DMS79 (cell line): Measurements from ENCODE around the gene CPSF6.
A peak's percentile ranks its signal among the peaks of the same experiment; 100 is the strongest.
"Not testable (repeated sequence)": the region's sequence is repeated elsewhere in the genome, so short reads cannot be mapped to it uniquely, and the experiment has no call there.

Experiments
- DNase-seq: peaks from one replicate; lab custom pipeline; 2025; lab: John Stamatoyannopoulos, UW

CPSF6 gene

GRCh38 chr12:69262264-69262974, 23.1 kb downstream of the CPSF6 start:
- DNase-seq, result no peak

GRCh38 chr12:69265205-69265604, 25.8 kb downstream of the CPSF6 start:
- no peak for DNase-seq

- not testable (repeated sequence) for DNase-seq
Measured at GRCh38 chr12:69265633-69266032, 26.3 kb downstream of the CPSF6 start.

- DNase-seq, result no peak
Measured at GRCh38 chr12:69266036-69266635, 26.8 kb downstream of the CPSF6 start.

GRCh38 chr12:69269736-69270135, 30.4 kb downstream of the CPSF6 start:
- no peak for DNase-seq

GRCh38 chr12:69272511-69272910, 33.1 kb downstream of the CPSF6 start:
- no peak for DNase-seq

- no peak for DNase-seq
Measured at GRCh38 chr12:69274861-69275260, 35.5 kb downstream of the CPSF6 start.

- DNase-seq, result no peak
Measured at GRCh38 chr12:69275471-69275891, 36.1 kb downstream of the CPSF6 start.

GRCh38 chr12:69278814-69279782, 39.7 kb downstream of the CPSF6 start:
- no peak for DNase-seq

GRCh38 chr12:69284131-69284530, 44.8 kb downstream of the CPSF6 start:
- peak; percentile 50 for DNase-seq

GRCh38 chr12:69287556-69287955, 48.2 kb downstream of the CPSF6 start:
- no peak for DNase-seq

GRCh38 chr12:69290545-69291277, 51.3 kb downstream of the CPSF6 start:
- no peak for DNase-seq

GRCh38 chr12:69291278-69291593, 51.9 kb downstream of the CPSF6 start:
- DNase-seq, result no peak

- DNase-seq, result no peak
Measured at GRCh38 chr12:69298133-69298532, 58.8 kb downstream of the CPSF6 start.

- no peak for DNase-seq
Measured at GRCh38 chr12:69298947-69299346, 59.6 kb downstream of the CPSF6 start.

GRCh38 chr12:69304284-69304683, 64.9 kb downstream of the CPSF6 start:
- DNase-seq, result no peak

- DNase-seq, result no peak
Measured at GRCh38 chr12:69309461-69309860, 70.1 kb downstream of the CPSF6 start.

- DNase-seq, result no peak
Measured at GRCh38 chr12:69313209-69313608, 73.8 kb downstream of the CPSF6 start.

GRCh38 chr12:69316784-69317183, 77.4 kb downstream of the CPSF6 start:
- not testable (repeated sequence) for DNase-seq

GRCh38 chr12:69317233-69317632, 77.9 kb downstream of the CPSF6 start:
- not testable (repeated sequence) for DNase-seq

GRCh38 chr12:69318225-69318624, 78.9 kb downstream of the CPSF6 start:
- no peak for DNase-seq

- no peak for DNase-seq
Measured at GRCh38 chr12:69321351-69321750, 82.0 kb downstream of the CPSF6 start.
